B cell (primary cell): ENCODE results near the gene FAF2. TPM values are rescaled to one million over a fixed set of nuclear protein-coding genes. Genes with fewer than 3 reads are reported as not detected.
A peak's percentile ranks its signal among the peaks of the same experiment; 100 is the strongest.

Source experiments
- ATAC-seq: fragments of 200-7000 bp; cut with Tn5 transposase; one replicate; pipeline ENCODE4 v1.10.0; 2021; ENCODE audit warnings: low read depth, mild to moderate bottlenecking, moderate number of reproducible peaks, moderate library complexity
- CTCF ChIA-PET: fragments of 350-600 bp; sonication (Branson Sonifier 250); formaldehyde crosslinking; loops from one replicate; lab custom pipeline; 2021; ENCODE audit warnings: antibody characterized with exemption, inconsistent platforms; lab: Charles Lee
- POLR2A ChIA-PET: fragments of 350-600 bp; sonication (Branson Sonifier 250); formaldehyde crosslinking; loops from one replicate; lab custom pipeline; 2021; ENCODE audit warnings: antibody characterized with exemption; lab: Charles Lee
- DNase-seq: peaks from one replicate; pipeline ENCODE4 v3.0.0; 2013
- H2AFZ ChIP-seq: 2 replicates; pipeline ENCODE4 v1.6.1; 2012; ENCODE audit warnings: mild to moderate bottlenecking, low read depth, low read length; ENCODE audit not compliant: insufficient read depth, poor library complexity, severe bottlenecking
- H3K27ac ChIP-seq, 2 donors: 1 replicate in 1 of 2; 2 replicates in 1 of 2; pipeline ENCODE4 v1.5.1; 2012 to 2013; ENCODE audit warnings: low read length in 2 of 2, mild to moderate bottlenecking in 2 of 2, moderate library complexity in 1 of 2
- H3K27me3 ChIP-seq, 4 experiments: fragments of 200-600 bp in 1 of 4; sonication (generic) in 1 of 4; replicated peaks in 1 of 4; 1 replicate in 2 of 4; 2 replicates in 2 of 4; pipeline versions ENCODE4 v1.6.1 to v1.7.0; 2013 to 2016; ENCODE audit warnings: low read length in 3 of 4, mild to moderate bottlenecking in 2 of 4, mixed read lengths in 1 of 4, moderate library complexity in 1 of 4; ENCODE audit not compliant: insufficient read depth in 4 of 4, control insufficient read depth in 3 of 4; ENCODE audit errors: control extremely low read depth in 1 of 4
- H3K36me3 ChIP-seq, 2 experiments: replicated peaks in 1 of 2; 1 replicate in 1 of 2; 2 replicates in 1 of 2; pipeline versions ENCODE4 v1.6.1 to v1.7.1; 2013; ENCODE audit warnings: low read length in 1 of 2; ENCODE audit not compliant: insufficient read depth in 2 of 2, control insufficient read depth in 1 of 2; ENCODE audit errors: control extremely low read depth in 1 of 2, extremely low read depth in 1 of 2
- H3K4me1 ChIP-seq, 2 donors: fragments of 200-600 bp in 1 of 2; sonication (generic) in 1 of 2; 1 replicate in 1 of 2; 2 replicates in 1 of 2; pipeline versions ENCODE4 v1.5.1 to v1.6.1; 2013 to 2017; ENCODE audit warnings: low read length in 2 of 2; ENCODE audit not compliant: control insufficient read depth in 2 of 2, insufficient read depth in 2 of 2
- H3K4me2 ChIP-seq: replicated peaks from 2 replicates; pipeline ENCODE3; 2012; ENCODE audit warnings: mild to moderate bottlenecking, low read depth, low read length; ENCODE audit not compliant: poor library complexity, severe bottlenecking
- H3K4me3 ChIP-seq, 5 experiments: fragments of 200-600 bp in 1 of 5; sonication (generic) in 1 of 5; 1 replicate in 3 of 5; 2 replicates in 2 of 5; pipeline versions ENCODE4 v1.5.1 to v1.7.0; 2011 to 2016; ENCODE audit warnings: low read length in 4 of 5, mild to moderate bottlenecking in 4 of 5, low read depth in 2 of 5, control low read depth in 1 of 5, moderate library complexity in 1 of 5; ENCODE audit not compliant: insufficient read depth in 1 of 5; ENCODE audit errors: control extremely low read depth in 1 of 5, extremely low read depth in 1 of 5
- H3K79me2 ChIP-seq: fragments of 200-600 bp; sonication (generic); one replicate; pipeline ENCODE4 v1.6.0; 2016; ENCODE audit warnings: low read length; ENCODE audit not compliant: control insufficient read depth, insufficient read depth
- H3K9ac ChIP-seq: fragments of 200-600 bp; sonication (generic); 2 replicates; pipeline ENCODE4 v1.6.1; 2017; ENCODE audit warnings: mild to moderate bottlenecking, low read length, moderate library complexity
- H3K9me3 ChIP-seq, 3 donors: one replicate each; pipeline versions ENCODE4 v1.6.1 to v1.7.1; 2013; ENCODE audit warnings: low read length in 2 of 3; ENCODE audit not compliant: control insufficient read depth in 2 of 3, insufficient read depth in 1 of 3; ENCODE audit errors: control extremely low read depth in 1 of 3
- H4K20me1 ChIP-seq: 2 replicates; pipeline ENCODE4 v1.6.0; 2012; ENCODE audit warnings: mild to moderate bottlenecking, low read length; ENCODE audit not compliant: insufficient read depth, control insufficient read depth, poor library complexity, severe bottlenecking
- H3K27ac Mint-ChIP-seq: one replicate; pipeline ENCODE4 v1.8.0; 2021; ENCODE audit warnings: mixed read lengths
- H3K27me3 Mint-ChIP-seq: one replicate; pipeline ENCODE4 v1.8.0; 2021; ENCODE audit warnings: mixed read lengths
- H3K4me1 Mint-ChIP-seq: one replicate; pipeline ENCODE4 v1.8.0; 2021; ENCODE audit warnings: mixed read lengths
- H3K4me3 Mint-ChIP-seq: one replicate; pipeline ENCODE4 v1.8.0; 2021; ENCODE audit warnings: mixed read lengths
- H3K9me3 Mint-ChIP-seq: one replicate; pipeline ENCODE4 v1.8.0; 2022; ENCODE audit warnings: mixed read lengths; ENCODE audit not compliant: insufficient read depth
- CTCF ChIP-seq: fragments of 200-600 bp; IDR thresholded peaks from one replicate; pipeline ENCODE4 v1.8.0; 2022; ENCODE audit warnings: antibody characterized with exemption, mild to moderate bottlenecking
- EZH2 ChIP-seq: IDR thresholded peaks from 2 replicates; pipeline ENCODE4 v1.6.1; 2012; ENCODE audit warnings: borderline replicate concordance, low read depth, mild to moderate bottlenecking, moderate library complexity, low read length; ENCODE audit not compliant: insufficient read depth, poor library complexity, severe bottlenecking
- WGBS: methylation state at CpG from one replicate; pipeline ENCODE4 v1.1.5; 2013; ENCODE audit warnings: missing lambda C conversion rate; ENCODE audit not compliant: insufficient coverage; 5-methylcytosine and 5-hydroxymethylcytosine counted together
- intact Hi-C: fragments of 100-400 bp; cut with micrococcal nuclease; formaldehyde crosslinking; loops from one replicate; pipeline ENCODE4 v1.10.0; 2022
- polyA plus RNA-seq: library from polyadenylated mRNA; depleted of rRNA; stranded (reverse); fragments of >200 nt; gene quantifications from 2 replicates; pipeline ENCODE4 v1.2.3, GENCODE V29; 2012
- total RNA-seq, 2 donors: library from RNA; stranded (reverse); fragments of 120-200 nt in 1 of 2; gene quantifications; 1 replicate in 1 of 2; 2 replicates in 1 of 2; pipeline versions ENCODE4 v1.2.3 to v1.2.4, GENCODE V29; 2013 to 2022

Gene FAF2
- total and polyA plus RNA-seq, 2 donors (not counting 1 experiment from before 2014, with no cell fraction given): 10.9 to 35.1 TPM

DNA sequence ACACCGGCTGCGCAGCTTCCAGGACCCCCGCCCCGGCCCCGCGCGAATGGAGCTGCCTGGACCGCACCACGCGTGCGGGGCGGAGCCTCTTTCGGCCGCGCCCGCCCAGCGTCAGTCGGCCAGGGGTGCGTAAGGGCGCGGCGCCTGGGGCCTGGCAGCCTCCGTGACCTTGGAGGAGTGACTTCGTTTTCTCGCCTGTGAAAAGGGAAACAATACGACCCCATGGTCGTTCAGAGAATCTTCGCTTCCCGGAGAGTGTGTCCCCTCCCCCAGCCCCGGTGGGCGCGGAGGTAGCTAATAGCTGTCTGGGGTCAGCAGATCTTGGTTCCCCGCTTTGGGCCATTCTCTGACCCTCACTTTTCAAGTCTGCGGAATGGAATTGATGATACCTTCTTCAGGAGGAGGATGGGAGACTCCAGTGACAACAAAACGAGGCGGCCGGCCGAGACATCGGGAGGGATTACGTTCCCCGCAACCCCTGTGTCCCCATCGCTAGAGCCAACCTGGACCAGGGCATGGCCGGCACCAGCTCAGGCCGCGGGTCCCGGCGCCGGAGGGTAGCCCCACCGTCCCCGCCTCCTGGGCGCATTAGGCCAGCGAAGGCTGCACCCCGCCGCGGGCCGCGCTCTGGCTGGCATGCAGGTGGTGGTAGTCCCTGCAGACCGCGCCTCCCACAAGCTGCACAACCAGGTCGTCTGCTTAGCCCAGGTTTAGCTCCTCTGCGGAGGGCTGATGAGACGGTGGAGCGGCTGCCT is 95.4 kb downstream of the FAF2 start:
- ATAC-seq (peak; percentile 76), DNase-seq (peak; percentile 88)
- Histone ChIP-seq H3K4me2 (peak overlapping the region; percentile 81), H3K4me3 (peak overlapping the region; percentile 64 to 79 (median 73)), H2AFZ (peak overlapping the region; percentile 92), H3K4me1 (peaks cover 30 to 36% of the 10 kb centered on the region in 2 donors), H3K36me3 (no peaks in the 10 kb centered on the region), H3K9ac (peak overlapping the region; percentile 72), H3K9me3 (peaks cover 0 to 8% (median 0%) of the 10 kb centered on the region in 3 donors), H4K20me1 (peaks cover 13% of the 10 kb centered on the region), H3K27ac (peak overlapping the region; percentile 82 to 88), H3K79me2 (peaks cover 24% of the 10 kb centered on the region), H3K27me3 (no peaks in the 10 kb centered on the region)
- ChIA-PET POLR2A (interaction anchor here (0.6 to 2.8 kb wide), 8 partner anchors 8 to 453 kb away, joined by 3 to 8 read pairs (median 5); partner anchors contain the start of genes FAF2 and TSPAN17), CTCF (interaction anchor here (0.8 to 2.9 kb wide), 17 partner anchors 9 to 182 kb away, joined by 3 to 28 read pairs (median 7); partner anchors contain the start of genes CLTB, FAF2, HIGD2A and KIAA1191)
- intact Hi-C loops: loop anchor here (1.0 to 5.0 kb wide), 6 partner anchors 89 to 884 kb away; partner anchors contain the start of genes CLTB, EIF4E1B, GRK6 and HIGD2A
- Mint-ChIP-seq H3K4me3 (peak overlapping the region; percentile 96), H3K9me3 (no peaks in the 10 kb centered on the region), H3K4me1 (peaks cover 47% of the 10 kb centered on the region), H3K27me3 (no peaks in the 10 kb centered on the region), H3K27ac (peak overlapping the region; percentile 98)
- WGBS: under 1% methylated on average over 63 of the region's 63 CpGs
- TF ChIP-seq CTCF (no peak), EZH2 (no peak)

- H3K4me3 ChIP-seq: no peak overlapping the region
- DNase-seq (no peak), ATAC-seq (no peak)
- no peak overlapping the region for H3K9ac ChIP-seq
- no peak overlapping the region for H3K4me2 ChIP-seq
- H3K27me3 ChIP-seq: no peaks in the 10 kb centered on the region
- H2AFZ ChIP-seq: no peak overlapping the region
- no peaks in the 10 kb centered on the region for H3K9me3 Mint-ChIP-seq
- H3K4me3 Mint-ChIP-seq: no peak overlapping the region
- POLR2A ChIA-PET: no interaction called here
- H4K20me1 ChIP-seq: peaks cover 13% of the 10 kb centered on the region
- WGBS: 100% methylated on average over 4 of the region's 6 CpGs
- peak overlapping the region; percentile 10 for H3K27ac Mint-ChIP-seq
- peaks cover 0 to 11% (median 0%) of the 10 kb centered on the region in 3 donors for H3K9me3 ChIP-seq
- no peaks in the 10 kb centered on the region for H3K36me3 ChIP-seq
- H3K79me2 ChIP-seq: peaks cover 35% of the 10 kb centered on the region
- H3K4me1 ChIP-seq: peaks cover 35 to 40% of the 10 kb centered on the region in 2 donors
- H3K4me1 Mint-ChIP-seq: peaks cover 42% of the 10 kb centered on the region
- TF ChIP-seq EZH2 (no peak), CTCF (no peak)
- intact Hi-C loops: loop anchor here (2.0 kb wide), 1 partner anchor 101 kb away; the partner anchor contains the start of gene TSPAN17
- no peaks in the 10 kb centered on the region for H3K27me3 Mint-ChIP-seq
- no peak overlapping the region for H3K27ac ChIP-seq
- CTCF ChIA-PET: no interaction called here
Observed at GRCh38 chr5:176545388-176545736, 97.2 kb downstream of the FAF2 start.
